ENCODE results near the gene NRXN3. TPM values are rescaled to one million over a fixed set of nuclear protein-coding genes. Genes with fewer than 3 reads are reported as not detected.

The NRXN3 gene
- total RNA-seq, 1 experiment from 2014 or later: not detected

DNA sequence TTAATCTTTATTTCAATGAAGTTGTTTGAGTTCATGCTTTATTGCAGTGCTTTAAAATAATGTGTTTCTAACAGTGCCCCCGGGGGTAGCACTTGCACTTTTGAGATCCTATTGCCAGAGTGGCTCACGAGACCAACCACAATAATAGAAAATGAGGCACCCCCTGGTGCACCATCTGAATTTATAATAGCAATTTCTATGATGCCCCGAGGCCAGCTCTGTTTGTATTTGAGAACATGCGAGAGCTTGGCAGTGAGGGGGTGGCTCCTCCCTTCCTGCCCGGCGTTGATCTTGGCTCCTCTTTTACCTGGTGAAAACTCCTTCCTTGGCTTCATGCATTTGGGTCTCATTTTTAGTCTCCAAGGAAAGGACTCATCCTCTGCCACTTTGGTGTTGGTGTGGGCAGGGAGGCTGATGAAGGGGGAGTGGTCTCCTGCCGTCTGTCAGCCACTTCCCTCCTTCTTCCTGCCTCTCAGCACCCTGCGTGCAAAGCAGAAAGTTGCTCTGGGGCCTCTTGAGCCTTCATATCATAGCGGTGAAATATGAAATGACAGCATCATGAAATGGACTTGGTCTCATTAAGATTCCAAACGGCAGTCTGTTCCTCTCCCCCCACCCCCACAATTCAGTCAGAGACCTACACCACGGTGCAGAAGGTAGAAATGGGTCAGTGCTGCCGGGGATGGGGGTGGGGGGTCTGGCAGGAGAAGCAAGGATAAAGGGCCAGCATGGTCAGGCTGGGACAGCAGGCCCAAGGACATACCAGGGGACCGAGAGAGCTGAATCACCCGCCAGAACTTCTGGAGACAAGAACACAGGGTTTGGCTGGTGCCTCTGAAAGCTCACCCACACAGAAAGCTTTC is 17.7 kb upstream of the NRXN3 start:
- intact Hi-C loops (cut with micrococcal nuclease; ENCODE audit: unreplicated experiment): no loop called here
- DNase-seq: no peak
- Histone ChIP-seq H3K9me3 (ENCODE audit: insufficient read depth, low read depth) (no peaks in the 10 kb centered on the region), H3K79me2 (ENCODE audit: low read depth) (no peaks in the 10 kb centered on the region), H3K9me2 (ENCODE audit: insufficient read depth) (no peaks in the 10 kb centered on the region), H4K20me1 (ENCODE audit: insufficient read depth) (no peaks in the 10 kb centered on the region), H3K27ac (no peak overlapping the region), H3K4me3 (no peak overlapping the region), H3K4me2 (no peak overlapping the region), H2AFZ (no peak overlapping the region), H3K36me3 (ENCODE audit: low read depth) (no peaks in the 10 kb centered on the region), H3K27me3 (ENCODE audit: insufficient read depth, low read depth) (peaks cover 11% of the 10 kb centered on the region; the same call in 1 of the 2 replicates), H3K4me1 (replicated peaks; ENCODE audit: insufficient read depth) (no peaks in the 10 kb centered on the region), H3F3A (ENCODE audit: insufficient read depth, low read depth) (no peaks in the 10 kb centered on the region)
- no TSS peak for BruUV-seq (replicated peaks)
- POLR2A ChIA-PET (ENCODE audit: unreplicated experiment): no interaction called here
- TF ChIP-seq EZH2 (IDR thresholded peaks at IDR 0.05; ENCODE audit: low read depth): no peak
- TF ChIP-seq, protein P1, sequence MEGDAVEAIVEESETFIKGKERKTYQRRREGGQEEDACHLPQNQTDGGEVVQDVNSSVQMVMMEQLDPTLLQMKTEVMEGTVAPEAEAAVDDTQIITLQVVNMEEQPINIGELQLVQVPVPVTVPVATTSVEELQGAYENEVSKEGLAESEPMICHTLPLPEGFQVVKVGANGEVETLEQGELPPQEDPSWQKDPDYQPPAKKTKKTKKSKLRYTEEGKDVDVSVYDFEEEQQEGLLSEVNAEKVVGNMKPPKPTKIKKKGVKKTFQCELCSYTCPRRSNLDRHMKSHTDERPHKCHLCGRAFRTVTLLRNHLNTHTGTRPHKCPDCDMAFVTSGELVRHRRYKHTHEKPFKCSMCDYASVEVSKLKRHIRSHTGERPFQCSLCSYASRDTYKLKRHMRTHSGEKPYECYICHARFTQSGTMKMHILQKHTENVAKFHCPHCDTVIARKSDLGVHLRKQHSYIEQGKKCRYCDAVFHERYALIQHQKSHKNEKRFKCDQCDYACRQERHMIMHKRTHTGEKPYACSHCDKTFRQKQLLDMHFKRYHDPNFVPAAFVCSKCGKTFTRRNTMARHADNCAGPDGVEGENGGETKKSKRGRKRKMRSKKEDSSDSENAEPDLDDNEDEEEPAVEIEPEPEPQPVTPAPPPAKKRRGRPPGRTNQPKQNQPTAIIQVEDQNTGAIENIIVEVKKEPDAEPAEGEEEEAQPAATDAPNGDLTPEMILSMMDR (conservative IDR thresholded peaks at IDR 0.05): no peak
- CTCF ChIA-PET: no interaction called here

GRCh38 chr14:78153064-78153341 is 17.2 kb upstream of the NRXN3 start:
- Histone ChIP-seq H2AFZ (no peak overlapping the region), H3K4me1 (replicated peaks; ENCODE audit: insufficient read depth) (no peaks in the 10 kb centered on the region), H4K20me1 (ENCODE audit: insufficient read depth) (no peaks in the 10 kb centered on the region), H3F3A (ENCODE audit: insufficient read depth, low read depth) (no peaks in the 10 kb centered on the region), H3K36me3 (ENCODE audit: low read depth) (no peaks in the 10 kb centered on the region), H3K79me2 (ENCODE audit: low read depth) (no peaks in the 10 kb centered on the region), H3K27ac (no peak overlapping the region), H3K4me2 (no peak overlapping the region), H3K4me3 (no peak overlapping the region), H3K27me3 (ENCODE audit: insufficient read depth, low read depth) (peaks cover 13% of the 10 kb centered on the region; the same call in 1 of the 2 replicates), H3K9me3 (ENCODE audit: insufficient read depth, low read depth) (no peaks in the 10 kb centered on the region), H3K9me2 (ENCODE audit: insufficient read depth) (no peaks in the 10 kb centered on the region)
- TF ChIP-seq, protein P1 (conservative IDR thresholded peaks at IDR 0.05): no peak
- no peak for TF ChIP-seq EZH2 (IDR thresholded peaks at IDR 0.05; ENCODE audit: low read depth)
- ChIA-PET CTCF (no interaction called here), POLR2A (ENCODE audit: unreplicated experiment) (no interaction called here)
- BruUV-seq (replicated peaks): no TSS peak
- no peak for DNase-seq
- intact Hi-C loops (cut with micrococcal nuclease; ENCODE audit: unreplicated experiment): no loop called here

DNA sequence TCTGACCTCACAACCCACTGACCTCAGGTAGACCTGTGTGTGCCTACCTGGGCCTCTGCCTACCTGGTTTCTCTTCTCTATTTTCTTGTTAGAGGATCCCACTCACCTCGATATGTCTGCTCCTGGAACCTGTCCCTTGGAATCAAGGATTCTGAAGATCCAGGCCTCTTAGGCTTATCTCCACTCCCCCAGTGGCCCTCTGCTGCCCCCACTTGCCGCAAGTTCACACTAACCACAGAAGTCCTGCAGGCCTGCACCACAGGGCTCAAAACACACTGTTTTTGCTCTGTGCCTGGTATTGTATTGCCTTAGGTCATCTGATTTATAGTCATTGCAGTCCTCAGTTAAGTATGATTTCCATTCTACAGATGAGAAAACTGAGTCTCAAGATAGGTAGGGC is 15.3 kb upstream of the NRXN3 start:
- TF ChIP-seq, protein P1 (conservative IDR thresholded peaks at IDR 0.05): 0 out of 2 replicates have a peak, but pooled peaks have one; percentile 24
- TF ChIP-seq EZH2 (IDR thresholded peaks at IDR 0.05; ENCODE audit: low read depth): no peak
- Histone ChIP-seq H3K36me3 (ENCODE audit: low read depth) (no peaks in the 10 kb centered on the region), H3K4me2 (no peak overlapping the region), H3K4me1 (replicated peaks; ENCODE audit: insufficient read depth) (no peaks in the 10 kb centered on the region), H3F3A (ENCODE audit: insufficient read depth, low read depth) (no peaks in the 10 kb centered on the region), H3K27ac (no peak overlapping the region), H3K9me2 (ENCODE audit: insufficient read depth) (no peaks in the 10 kb centered on the region), H3K79me2 (ENCODE audit: low read depth) (no peaks in the 10 kb centered on the region), H3K9me3 (ENCODE audit: insufficient read depth, low read depth) (no peaks in the 10 kb centered on the region), H4K20me1 (ENCODE audit: insufficient read depth) (no peaks in the 10 kb centered on the region), H3K4me3 (no peak overlapping the region), H3K27me3 (ENCODE audit: insufficient read depth, low read depth) (peaks cover 13% of the 10 kb centered on the region; the same call in 1 of the 2 replicates), H2AFZ (no peak overlapping the region)
- POLR2A ChIA-PET (ENCODE audit: unreplicated experiment): no interaction called here
- no peak for DNase-seq
- CTCF ChIA-PET: no interaction called here
- intact Hi-C loops (cut with micrococcal nuclease; ENCODE audit: unreplicated experiment): no loop called here
- no TSS peak for BruUV-seq (replicated peaks)

Measured in PC-9 (cell line).